ENCODE data around the gene MRAS. TPM values are rescaled to one million over a fixed set of nuclear protein-coding genes. Genes with fewer than 3 reads are reported as not detected.

The MRAS gene
- polyA plus RNA-seq, 3 donors: 6.2 to 13.2 (median 8.3) TPM

GRCh38 chr3:138359148-138359918, 11.0 kb downstream of the MRAS start:
- Histone ChIP-seq H3K4me1 (ENCODE audit: control insufficient read depth in 1 of 2, insufficient read depth in 2 of 2, low read length in 2 of 2) (no peaks in the 10 kb centered on the region), H2AFZ (ENCODE audit: insufficient read depth, low read depth, low read length, poor library complexity, severe bottlenecking) (no peak overlapping the region), H3K9me3 (replicated peaks in 1 of 2; ENCODE audit: control insufficient read depth in 1 of 2, insufficient read depth in 1 of 2, low read length in 2 of 2) (no peaks in the 10 kb centered on the region), H3K4me3 (replicated peaks in 1 of 3; ENCODE audit: low read depth in 2 of 3, low read length in 3 of 3) (no peak overlapping the region), H3K9ac (ENCODE audit: insufficient read depth, low read length, poor library complexity, severe bottlenecking) (no peak overlapping the region), H3K4me2 (replicated peaks; ENCODE audit: extremely low read depth, low read length, poor library complexity, severe bottlenecking) (no peak overlapping the region), H3K36me3 (replicated peaks in 1 of 2; ENCODE audit: control insufficient read depth in 1 of 2, insufficient read depth in 2 of 2, low read length in 2 of 2) (no peaks in the 10 kb centered on the region), H3K79me2 (ENCODE audit: insufficient read depth, low read length) (no peaks in the 10 kb centered on the region), H4K20me1 (ENCODE audit: insufficient read depth, low read length) (no peaks in the 10 kb centered on the region), H3K27me3 (ENCODE audit: control insufficient read depth in 2 of 2, insufficient read depth in 2 of 2, low read length in 2 of 2) (no peaks in the 10 kb centered on the region), H3K27ac (ENCODE audit: low read depth in 1 of 2, low read length in 2 of 2) (no peak overlapping the region)
- peaks cover 0 to 3% of the 10 kb centered on the region in 2 donors for H3K36me3 Mint-ChIP-seq
- H3K27ac Mint-ChIP-seq: no peak overlapping the region
- peaks cover 0 to 6% (median 0%) of the 10 kb centered on the region in 3 donors for H3K27me3 Mint-ChIP-seq (ENCODE audit: low read depth in 3 of 3)
- intact Hi-C loops (cut with micrococcal nuclease): no loop called here
- WGBS (ENCODE audit: insufficient coverage): 78% methylated on average over 3 of the region's 7 CpGs
- DNase-seq: no peak
- no peaks in the 10 kb centered on the region for H3K4me1 Mint-ChIP-seq
- TF ChIP-seq, protein P1, sequence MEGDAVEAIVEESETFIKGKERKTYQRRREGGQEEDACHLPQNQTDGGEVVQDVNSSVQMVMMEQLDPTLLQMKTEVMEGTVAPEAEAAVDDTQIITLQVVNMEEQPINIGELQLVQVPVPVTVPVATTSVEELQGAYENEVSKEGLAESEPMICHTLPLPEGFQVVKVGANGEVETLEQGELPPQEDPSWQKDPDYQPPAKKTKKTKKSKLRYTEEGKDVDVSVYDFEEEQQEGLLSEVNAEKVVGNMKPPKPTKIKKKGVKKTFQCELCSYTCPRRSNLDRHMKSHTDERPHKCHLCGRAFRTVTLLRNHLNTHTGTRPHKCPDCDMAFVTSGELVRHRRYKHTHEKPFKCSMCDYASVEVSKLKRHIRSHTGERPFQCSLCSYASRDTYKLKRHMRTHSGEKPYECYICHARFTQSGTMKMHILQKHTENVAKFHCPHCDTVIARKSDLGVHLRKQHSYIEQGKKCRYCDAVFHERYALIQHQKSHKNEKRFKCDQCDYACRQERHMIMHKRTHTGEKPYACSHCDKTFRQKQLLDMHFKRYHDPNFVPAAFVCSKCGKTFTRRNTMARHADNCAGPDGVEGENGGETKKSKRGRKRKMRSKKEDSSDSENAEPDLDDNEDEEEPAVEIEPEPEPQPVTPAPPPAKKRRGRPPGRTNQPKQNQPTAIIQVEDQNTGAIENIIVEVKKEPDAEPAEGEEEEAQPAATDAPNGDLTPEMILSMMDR (IDR thresholded peaks at IDR 0.05): no peak
- H3K4me3 Mint-ChIP-seq: no peak overlapping the region
- peaks cover 0 to 2% (median 0%) of the 10 kb centered on the region in 7 donors for H3K9me3 Mint-ChIP-seq

- H3K4me2 ChIP-seq (replicated peaks; ENCODE audit: extremely low read depth, low read length, poor library complexity, severe bottlenecking): no peak overlapping the region
- TF ChIP-seq, protein P1 (IDR thresholded peaks at IDR 0.05): no peak
- DNase-seq: no peak
- Mint-ChIP-seq H3K4me1 (no peaks in the 10 kb centered on the region), H3K9me3 (peaks cover 0 to 1% (median 0%) of the 10 kb centered on the region in 7 donors), H3K36me3 (peaks cover 0 to 3% of the 10 kb centered on the region in 2 donors), H3K27ac (no peak overlapping the region), H3K4me3 (no peak overlapping the region), H3K27me3 (ENCODE audit: low read depth in 3 of 3) (peaks cover 0 to 6% (median 0%) of the 10 kb centered on the region in 3 donors)
- H3K4me1 ChIP-seq (ENCODE audit: control insufficient read depth in 1 of 2, insufficient read depth in 2 of 2, low read length in 2 of 2): no peaks in the 10 kb centered on the region
- WGBS (ENCODE audit: insufficient coverage): 94% methylated on average over 9 of the region's 15 CpGs
- H4K20me1 ChIP-seq (ENCODE audit: insufficient read depth, low read length): no peaks in the 10 kb centered on the region
- intact Hi-C loops (cut with micrococcal nuclease): no loop called here
- no peak overlapping the region for H3K4me3 ChIP-seq (replicated peaks in 1 of 3; ENCODE audit: low read depth in 2 of 3, low read length in 3 of 3)
- H3K9me3 ChIP-seq (replicated peaks in 1 of 2; ENCODE audit: control insufficient read depth in 1 of 2, insufficient read depth in 1 of 2, low read length in 2 of 2): no peaks in the 10 kb centered on the region
- H3K79me2 ChIP-seq (ENCODE audit: insufficient read depth, low read length): no peaks in the 10 kb centered on the region
- no peaks in the 10 kb centered on the region for H3K27me3 ChIP-seq (ENCODE audit: control insufficient read depth in 2 of 2, insufficient read depth in 2 of 2, low read length in 2 of 2)
- H2AFZ ChIP-seq (ENCODE audit: insufficient read depth, low read depth, low read length, poor library complexity, severe bottlenecking): no peak overlapping the region
- no peaks in the 10 kb centered on the region for H3K36me3 ChIP-seq (replicated peaks in 1 of 2; ENCODE audit: control insufficient read depth in 1 of 2, insufficient read depth in 2 of 2, low read length in 2 of 2)
- H3K9ac ChIP-seq (ENCODE audit: insufficient read depth, low read length, poor library complexity, severe bottlenecking): no peak overlapping the region
- no peak overlapping the region for H3K27ac ChIP-seq (ENCODE audit: low read depth in 1 of 2, low read length in 2 of 2)
These were observed 11.8 kb downstream of the MRAS start for GRCh38 chr3:138359919-138360868.

All from CD14-positive monocyte (primary cell).